VCaP (cell line): ENCODE data around the gene PCSK6.

Experiments
- H3K27ac ChIP-seq: fragments of 450-650 bp; 2 replicates; pipeline ENCODE4 v1.5.1; 2017
- TF ChIP-seq, protein P1 (sequence below): fragments of 450-650 bp; conservative IDR thresholded peaks from 2 replicates; pipeline ENCODE4 v1.5.1; 2017; ENCODE audit warnings: mild to moderate bottlenecking, moderate library complexity

PCSK6 gene

DNA sequence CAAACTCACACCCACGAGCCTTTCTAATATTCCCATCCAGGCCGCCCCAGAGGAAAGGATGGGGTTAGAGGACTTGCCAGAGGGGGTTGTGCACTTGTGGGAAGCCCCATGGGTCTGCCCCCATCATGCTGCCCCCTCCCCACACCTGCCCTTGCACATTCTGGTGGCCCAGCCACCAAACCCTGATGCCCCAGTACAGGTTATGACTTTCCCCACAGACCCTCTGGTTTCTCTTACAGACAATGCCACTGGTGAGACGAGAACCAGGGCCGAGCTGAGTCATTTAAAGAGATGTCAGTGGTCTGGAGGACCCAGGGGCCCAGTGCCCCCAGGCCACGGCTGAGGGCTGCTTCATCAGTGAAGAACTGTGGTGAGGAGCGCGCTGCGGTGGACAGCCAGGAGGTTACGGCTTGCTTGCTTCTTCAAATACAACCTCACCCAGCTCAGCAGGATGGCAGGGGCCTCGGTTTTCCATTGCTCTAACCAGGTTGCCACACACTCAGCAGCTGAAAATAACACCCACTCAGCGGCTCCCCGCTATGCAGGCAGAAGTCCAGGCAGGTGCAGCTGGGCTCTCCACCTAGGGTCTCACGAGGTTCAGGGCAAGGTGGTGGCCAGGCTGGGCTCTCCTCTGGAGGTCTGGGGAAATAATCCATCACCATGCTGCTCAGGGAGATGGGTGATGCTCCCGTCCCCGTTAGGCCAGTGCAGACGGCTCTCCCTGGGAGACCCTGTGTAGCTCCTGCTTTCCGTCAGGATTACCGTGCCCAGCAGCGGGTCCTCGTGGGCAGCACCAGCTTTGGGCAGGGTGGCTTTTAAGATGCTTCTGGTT lies 180.7 kb downstream of the PCSK6 start:
- TF ChIP-seq, protein P1, sequence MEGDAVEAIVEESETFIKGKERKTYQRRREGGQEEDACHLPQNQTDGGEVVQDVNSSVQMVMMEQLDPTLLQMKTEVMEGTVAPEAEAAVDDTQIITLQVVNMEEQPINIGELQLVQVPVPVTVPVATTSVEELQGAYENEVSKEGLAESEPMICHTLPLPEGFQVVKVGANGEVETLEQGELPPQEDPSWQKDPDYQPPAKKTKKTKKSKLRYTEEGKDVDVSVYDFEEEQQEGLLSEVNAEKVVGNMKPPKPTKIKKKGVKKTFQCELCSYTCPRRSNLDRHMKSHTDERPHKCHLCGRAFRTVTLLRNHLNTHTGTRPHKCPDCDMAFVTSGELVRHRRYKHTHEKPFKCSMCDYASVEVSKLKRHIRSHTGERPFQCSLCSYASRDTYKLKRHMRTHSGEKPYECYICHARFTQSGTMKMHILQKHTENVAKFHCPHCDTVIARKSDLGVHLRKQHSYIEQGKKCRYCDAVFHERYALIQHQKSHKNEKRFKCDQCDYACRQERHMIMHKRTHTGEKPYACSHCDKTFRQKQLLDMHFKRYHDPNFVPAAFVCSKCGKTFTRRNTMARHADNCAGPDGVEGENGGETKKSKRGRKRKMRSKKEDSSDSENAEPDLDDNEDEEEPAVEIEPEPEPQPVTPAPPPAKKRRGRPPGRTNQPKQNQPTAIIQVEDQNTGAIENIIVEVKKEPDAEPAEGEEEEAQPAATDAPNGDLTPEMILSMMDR: no peak
- H3K27ac ChIP-seq: no peak overlapping the region

DNA sequence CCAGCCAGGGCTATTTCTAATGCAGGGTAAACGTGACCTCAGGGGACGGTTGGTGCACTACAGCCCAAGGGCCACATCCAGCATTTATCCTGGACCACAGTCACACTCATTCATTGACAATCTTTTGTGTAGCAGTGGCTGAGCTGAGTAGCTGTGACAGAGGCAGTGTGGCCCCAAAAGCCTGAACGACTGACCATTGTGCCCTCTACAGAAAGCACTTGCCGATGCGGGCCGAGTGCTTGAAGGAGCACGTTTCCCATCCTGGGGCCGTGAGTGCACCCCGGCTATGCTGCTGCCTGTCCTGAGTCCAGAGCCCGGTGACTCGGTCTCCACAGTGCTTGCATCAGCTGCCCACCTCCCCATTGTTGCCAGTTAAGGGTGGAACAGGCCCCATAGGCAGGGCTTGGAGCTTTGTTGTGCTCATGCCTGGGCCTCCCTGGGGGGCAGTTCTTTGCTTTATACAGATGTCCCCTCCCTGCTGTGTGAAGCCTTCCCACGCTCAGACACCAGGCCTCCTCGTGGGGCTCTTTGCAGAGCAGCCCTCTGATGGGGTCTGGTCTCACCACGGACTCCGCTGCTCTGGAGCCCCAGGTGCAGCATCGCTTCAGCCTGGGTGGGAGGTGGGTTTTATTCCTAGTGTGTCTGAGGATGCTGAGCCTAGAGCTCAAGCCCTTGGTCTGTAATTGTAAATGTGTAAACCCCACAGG lies 181.5 kb downstream of the PCSK6 start:
- TF ChIP-seq, protein P1: no peak
- H3K27ac ChIP-seq: no peak overlapping the region

GRCh38 chr15:101307048-101307896 lies 182.2 kb downstream of the PCSK6 start:
- H3K27ac ChIP-seq: no peak overlapping the region
- TF ChIP-seq, protein P1: no peak

GRCh38 chr15:101306341-101307047 lies 183.0 kb downstream of the PCSK6 start:
- TF ChIP-seq, protein P1: no peak
- H3K27ac ChIP-seq: no peak overlapping the region

DNA sequence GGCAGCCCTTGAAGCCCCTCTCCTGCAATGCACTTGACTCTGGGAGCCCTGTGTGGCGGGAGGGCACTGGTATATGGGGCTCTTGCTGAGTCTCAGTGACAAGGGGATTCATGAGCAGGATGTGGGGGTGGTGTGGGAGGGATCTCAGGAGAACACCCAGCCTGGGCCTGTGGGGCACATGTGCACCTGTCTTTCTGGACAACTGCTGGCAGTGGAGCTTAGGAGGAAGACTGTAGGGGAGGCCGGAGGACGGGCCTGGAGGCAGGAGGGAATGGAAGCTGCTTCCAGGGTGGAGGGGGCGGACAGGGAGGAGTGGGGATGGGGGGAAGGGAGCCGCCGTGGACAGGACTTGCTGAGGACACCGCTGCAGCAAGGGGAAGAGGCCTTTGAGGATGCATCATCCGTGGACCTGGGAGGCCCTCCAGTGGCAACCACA lies 183.7 kb downstream of the PCSK6 start:
- no peak overlapping the region for H3K27ac ChIP-seq
- TF ChIP-seq, protein P1: no peak

GRCh38 chr15:101303408-101303807 lies 186.1 kb downstream of the PCSK6 start:
- TF ChIP-seq, protein P1: no peak
- H3K27ac ChIP-seq: no peak overlapping the region
